Breast epithelium (tissue), 3 donors: ENCODE data around the gene HOXA2.

Experiments
- POLR2A ChIP-seq: fragments of 450-650 bp; IDR thresholded peaks from one replicate; pipeline ENCODE4 v1.6.1; 2016; ENCODE audit warnings: antibody characterized with exemption, mild to moderate bottlenecking, moderate library complexity
- POLR2AphosphoS5 ChIP-seq, 3 donors: sonication (generic); formaldehyde crosslinking; IDR thresholded peaks; one replicate each; pipeline ENCODE4 v1.6.1; 2017; ENCODE audit warnings: antibody characterized with exemption in 3 of 3
- TF ChIP-seq, protein P1 (sequence below), 3 donors: fragments of 450-650 bp; IDR thresholded peaks; one replicate each; pipeline ENCODE4 v1.5.1; 2016 to 2017; ENCODE audit warnings: antibody characterized with exemption in 3 of 3, mild to moderate bottlenecking in 3 of 3, moderate library complexity in 3 of 3

DNA sequence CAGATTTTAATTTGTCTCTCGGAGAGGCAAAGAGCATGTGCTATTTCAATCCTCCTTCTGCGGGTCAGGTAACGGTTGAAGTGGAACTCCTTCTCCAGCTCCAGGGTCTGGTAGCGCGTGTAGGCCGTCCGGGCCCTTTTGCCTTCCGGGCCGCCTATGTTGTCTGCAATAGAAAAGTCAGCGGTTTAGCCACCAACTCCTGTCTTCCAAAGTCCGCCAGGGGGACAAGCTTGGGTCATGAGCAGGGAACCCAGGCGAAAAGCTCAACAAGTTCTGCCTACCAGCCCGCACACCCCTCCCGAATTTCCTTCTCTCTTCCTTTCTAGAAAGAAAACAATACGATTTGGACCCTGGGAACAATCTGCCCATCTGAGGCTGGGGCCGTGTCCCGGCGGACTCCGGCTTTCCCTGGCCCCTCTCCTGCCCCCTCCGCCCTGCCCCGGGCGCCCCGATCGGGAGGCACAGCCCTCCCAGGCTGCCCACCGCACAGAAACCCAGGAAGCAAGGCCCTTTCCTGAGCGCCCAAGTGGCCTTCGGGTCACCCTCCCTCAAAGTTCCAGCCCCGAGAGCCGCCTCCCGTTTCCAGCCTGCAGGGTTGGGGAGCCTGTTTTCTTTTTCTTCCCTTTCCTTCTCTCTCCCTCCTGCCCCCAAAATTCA is 39.6 kb upstream of the HOXA2 start:
- TF ChIP-seq, protein P1, sequence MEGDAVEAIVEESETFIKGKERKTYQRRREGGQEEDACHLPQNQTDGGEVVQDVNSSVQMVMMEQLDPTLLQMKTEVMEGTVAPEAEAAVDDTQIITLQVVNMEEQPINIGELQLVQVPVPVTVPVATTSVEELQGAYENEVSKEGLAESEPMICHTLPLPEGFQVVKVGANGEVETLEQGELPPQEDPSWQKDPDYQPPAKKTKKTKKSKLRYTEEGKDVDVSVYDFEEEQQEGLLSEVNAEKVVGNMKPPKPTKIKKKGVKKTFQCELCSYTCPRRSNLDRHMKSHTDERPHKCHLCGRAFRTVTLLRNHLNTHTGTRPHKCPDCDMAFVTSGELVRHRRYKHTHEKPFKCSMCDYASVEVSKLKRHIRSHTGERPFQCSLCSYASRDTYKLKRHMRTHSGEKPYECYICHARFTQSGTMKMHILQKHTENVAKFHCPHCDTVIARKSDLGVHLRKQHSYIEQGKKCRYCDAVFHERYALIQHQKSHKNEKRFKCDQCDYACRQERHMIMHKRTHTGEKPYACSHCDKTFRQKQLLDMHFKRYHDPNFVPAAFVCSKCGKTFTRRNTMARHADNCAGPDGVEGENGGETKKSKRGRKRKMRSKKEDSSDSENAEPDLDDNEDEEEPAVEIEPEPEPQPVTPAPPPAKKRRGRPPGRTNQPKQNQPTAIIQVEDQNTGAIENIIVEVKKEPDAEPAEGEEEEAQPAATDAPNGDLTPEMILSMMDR (IDR thresholded peaks at IDR 0.05) = no peak
- TF ChIP-seq POLR2AphosphoS5 (IDR thresholded peaks at IDR 0.05) (no peak), POLR2A (no peak)
